GM23248 (cell line): ENCODE results near the gene COMP. TPM values are rescaled to one million over a fixed set of nuclear protein-coding genes. Genes with fewer than 3 reads are reported as not detected.

Experiments used
- DNase-seq: peaks from one replicate; pipeline ENCODE4 v3.0.0-alpha.2; 2015
- H2AFZ ChIP-seq: fragments of 200-600 bp; sonication (generic); 2 replicates; pipeline ENCODE4 v1.6.1; 2016; ENCODE audit warnings: antibody characterized with exemption
- H3F3A ChIP-seq: fragments of 200-600 bp; sonication (generic); 2 replicates; pipeline ENCODE4 v1.6.1; 2016; ENCODE audit warnings: mild to moderate bottlenecking, antibody characterized with exemption, mixed run types; ENCODE audit not compliant: insufficient read depth
- H3K27ac ChIP-seq: fragments of 200-600 bp; sonication (generic); 2 replicates; pipeline ENCODE4 v1.5.1; 2016; ENCODE audit warnings: mild to moderate bottlenecking
- H3K27me3 ChIP-seq: fragments of 200-600 bp; sonication (generic); replicated peaks from 2 replicates; pipeline ENCODE4 v1.6.1; 2016; ENCODE audit warnings: mild to moderate bottlenecking; ENCODE audit not compliant: insufficient read depth
- H3K36me3 ChIP-seq: fragments of 200-600 bp; sonication (generic); 2 replicates; pipeline ENCODE4 v1.6.1; 2016; ENCODE audit warnings: low read depth, mild to moderate bottlenecking
- H3K4me1 ChIP-seq: fragments of 200-600 bp; sonication (generic); 2 replicates; pipeline ENCODE4 v1.6.1; 2016; ENCODE audit warnings: mild to moderate bottlenecking; ENCODE audit not compliant: insufficient read depth
- H3K4me2 ChIP-seq: fragments of 200-600 bp; sonication (generic); one replicate; pipeline ENCODE4 v1.6.1; 2016; ENCODE audit warnings: mild to moderate bottlenecking; ENCODE audit not compliant: unreplicated experiment
- H3K4me3 ChIP-seq: fragments of 200-600 bp; sonication (generic); 2 replicates; pipeline ENCODE4 v1.5.1; 2016; ENCODE audit warnings: mild to moderate bottlenecking
- H3K79me2 ChIP-seq: fragments of 200-600 bp; sonication (generic); 2 replicates; pipeline ENCODE4 v1.6.1; 2016; ENCODE audit warnings: mild to moderate bottlenecking; ENCODE audit not compliant: insufficient read depth
- H3K9ac ChIP-seq: fragments of 200-600 bp; sonication (generic); 2 replicates; pipeline ENCODE4 v1.6.1; 2016; ENCODE audit warnings: mild to moderate bottlenecking
- H3K9me2 ChIP-seq: fragments of 200-600 bp; sonication (generic); 2 replicates; pipeline ENCODE4 v1.6.1; 2016; ENCODE audit warnings: mixed run types, mild to moderate bottlenecking, moderate library complexity; ENCODE audit not compliant: insufficient read depth
- H3K9me3 ChIP-seq: fragments of 200-600 bp; sonication (generic); one replicate; pipeline ENCODE4 v1.6.1; 2017; ENCODE audit warnings: low read depth
- H4K20me1 ChIP-seq: fragments of 200-600 bp; sonication (generic); 2 replicates; pipeline ENCODE4 v1.6.0; 2016; ENCODE audit not compliant: insufficient read depth
- EZH2 ChIP-seq: fragments of 200-600 bp; sonication (generic); IDR thresholded peaks from 2 replicates; pipeline ENCODE4 v1.6.1; 2018; ENCODE audit warnings: antibody characterized with exemption, mild to moderate bottlenecking; ENCODE audit not compliant: insufficient read depth, poor library complexity, severe bottlenecking
- EZH2phosphoT487 ChIP-seq: fragments of 200-600 bp; sonication (generic); IDR thresholded peaks from 2 replicates; pipeline ENCODE4 v1.6.1; 2018; ENCODE audit warnings: antibody characterized with exemption, moderate library complexity, mild to moderate bottlenecking, low read depth; ENCODE audit not compliant: insufficient read depth
- WGBS, 2 experiments: methylation state at CpG; one replicate each; pipeline ENCODE4 v1.1.6; 2015 to 2017; ENCODE audit warnings: low lambda C conversion rate in 2 of 2, low coverage in 1 of 2; ENCODE audit errors: missing lambda C conversion rate in 2 of 2; 5-methylcytosine and 5-hydroxymethylcytosine counted together
- in situ Hi-C: fragments of 300-500 bp; cut with MboI; formaldehyde crosslinking; loops from 2 replicates; pipeline ENCODE4 v1.15.0; 2020
- polyA plus RNA-seq: library from polyadenylated mRNA; unstranded; fragments of >200 nt; fragmentation: Nextera tagmentation; extraction: Ambion mirVana; gene quantifications from 2 replicates; pipeline ENCODE4 v1.2.1, GENCODE V29; 2016
- total RNA-seq: library from RNA; depleted of rRNA; stranded (reverse); fragments of >200 nt; shearing (Covaris generic); gene quantifications from 2 replicates; pipeline ENCODE4 v1.2.3, GENCODE V29; 2014; rRNA removed

Gene COMP
- total RNA-seq (93.8 and 96.6 TPM in 2 replicates), polyA plus RNA-seq (252 and 257 TPM in 2 replicates)

GRCh38 chr19:18790566-18791314, at the start of gene COMP:
Gene COMP (minus strand): TSS chr19:18791305. CDS start chr19:18791269, 36 bp downstream.
- Histone ChIP-seq H4K20me1 (no peaks in the 10 kb centered on the region), H3K4me3 (peak within 1 kb of the TSS; percentile 56), H3F3A (no peaks in the 10 kb centered on the region), H3K9ac (no peak within 1 kb of the TSS), H3K36me3 (no peaks in the 10 kb centered on the region), H3K9me3 (no peaks in the 10 kb centered on the region), H3K27ac (no peak within 1 kb of the TSS), H3K27me3 (peaks cover 44% of the 10 kb centered on the region), H3K4me1 (peaks cover 6% of the 10 kb centered on the region), H2AFZ (peak within 1 kb of the TSS; percentile 70), H3K4me2 (peak within 1 kb of the TSS; percentile 51), H3K79me2 (no peaks in the 10 kb centered on the region), H3K9me2 (no peaks in the 10 kb centered on the region)
- TF ChIP-seq EZH2phosphoT487 (0 out of 2 replicates have a peak, but pooled peaks have one; percentile 63), EZH2 (peak; percentile 93)
- peak; percentile 43 for DNase-seq
- WGBS, 2 experiments, result 5 to 7% methylated on average over 47 to 61 of the region's 61 CpGs
- in situ Hi-C loops, result no loop called here

- TF ChIP-seq EZH2phosphoT487 (no peak), EZH2 (no peak)
- peaks cover 43% of the 10 kb centered on the region; the same call in 1 of the 2 replicates for H4K20me1 ChIP-seq
- H3K4me2 ChIP-seq, result no peak overlapping the region
- H3K9me2 ChIP-seq, result no peaks in the 10 kb centered on the region
- DNase-seq, result no peak
- no peak overlapping the region for H2AFZ ChIP-seq
- in situ Hi-C loops, result loop anchor here (10.0 to 25.0 kb wide), 2 partner anchors 236 to 378 kb away; partner anchors contain the start of gene CRLF1
- no peak overlapping the region for H3K27ac ChIP-seq
- H3F3A ChIP-seq, result no peaks in the 10 kb centered on the region
- H3K27me3 ChIP-seq, result no peaks in the 10 kb centered on the region
- H3K4me1 ChIP-seq, result peaks cover 16% of the 10 kb centered on the region
- no peak overlapping the region for H3K9ac ChIP-seq
- peaks cover 100% of the 10 kb centered on the region for H3K79me2 ChIP-seq
- H3K9me3 ChIP-seq, result no peaks in the 10 kb centered on the region
- no peaks in the 10 kb centered on the region for H3K36me3 ChIP-seq
- 84 to 86% methylated on average over 25 to 26 of the region's 26 CpGs for WGBS, 2 experiments
- no peak overlapping the region for H3K4me3 ChIP-seq
Observed at GRCh38 chr19:18840288-18841267, 49.5 kb upstream of the COMP start.

GRCh38 chr19:18839465-18840287, 48.6 kb upstream of the COMP start:
- peaks cover 48% of the 10 kb centered on the region; the same call in 1 of the 2 replicates for H4K20me1 ChIP-seq
- in situ Hi-C loops, result loop anchor here (10.0 to 25.0 kb wide), 2 partner anchors 235 to 377 kb away; partner anchors contain the start of gene CRLF1

More at GRCh38 chr19:18839465-18840287, 48.6 kb upstream of the COMP start:
- Histone ChIP-seq H3K4me3 (no peak overlapping the region), H3K9me3 (no peaks in the 10 kb centered on the region), H3K27me3 (no peaks in the 10 kb centered on the region), H3K79me2 (peaks cover 100% of the 10 kb centered on the region), H3F3A (no peaks in the 10 kb centered on the region), H3K9ac (0 out of 2 replicates have a peak overlapping the region, but pooled peaks have one; percentile 14), H3K4me1 (peaks cover 16% of the 10 kb centered on the region), H3K27ac (no peak overlapping the region), H3K4me2 (no peak overlapping the region), H2AFZ (no peak overlapping the region), H3K36me3 (no peaks in the 10 kb centered on the region), H3K9me2 (no peaks in the 10 kb centered on the region)
- WGBS, 2 experiments, result 87 to 88% methylated on average over 11 to 15 of the region's 15 CpGs
- no peak for TF ChIP-seq EZH2
- no peak for TF ChIP-seq EZH2phosphoT487
- no peak for DNase-seq
